ENCODE results near the gene PIR.

PIR gene

DNA sequence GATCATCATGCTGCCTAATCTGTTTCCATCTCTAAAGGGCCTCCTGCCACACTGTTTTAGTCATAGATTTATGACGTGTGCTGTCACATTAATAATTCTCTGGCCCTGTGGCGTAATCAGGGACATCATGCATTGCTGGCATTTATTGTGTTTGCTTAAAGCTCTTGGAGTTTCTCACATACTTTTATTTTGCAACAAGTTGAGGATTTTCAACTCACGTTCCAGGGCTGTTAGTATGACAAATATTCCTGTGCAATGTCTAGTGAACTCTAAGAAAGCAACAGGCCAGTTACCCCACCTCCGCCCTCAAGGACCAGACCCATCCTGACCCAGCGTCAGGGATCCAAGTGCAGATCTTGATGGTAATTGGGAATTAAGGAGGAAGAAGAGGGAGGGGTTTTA lies 150.1 kb downstream of the PIR start:
- no peak for DNase-seq

DNA sequence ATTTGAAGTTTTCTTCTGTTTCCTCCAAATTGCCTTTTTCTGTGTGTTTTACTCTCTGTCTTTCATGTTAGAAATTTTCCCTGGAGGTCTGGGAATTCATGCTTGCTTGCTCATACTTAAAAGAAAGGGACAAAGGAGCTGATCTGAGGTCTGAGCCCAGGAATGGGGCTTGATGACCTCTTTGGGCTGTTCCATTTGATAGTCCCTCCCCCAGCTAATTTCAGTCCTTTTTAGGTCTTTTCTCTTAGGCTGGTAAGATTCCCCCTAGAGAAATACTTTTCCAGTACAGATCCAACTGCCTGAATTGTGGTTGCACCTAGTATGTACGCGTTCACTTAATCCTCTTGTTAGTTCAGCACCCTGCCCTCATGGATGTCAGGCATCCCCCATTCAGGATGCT lies 152.3 kb downstream of the PIR start:
- DNase-seq, result no peak

DNA sequence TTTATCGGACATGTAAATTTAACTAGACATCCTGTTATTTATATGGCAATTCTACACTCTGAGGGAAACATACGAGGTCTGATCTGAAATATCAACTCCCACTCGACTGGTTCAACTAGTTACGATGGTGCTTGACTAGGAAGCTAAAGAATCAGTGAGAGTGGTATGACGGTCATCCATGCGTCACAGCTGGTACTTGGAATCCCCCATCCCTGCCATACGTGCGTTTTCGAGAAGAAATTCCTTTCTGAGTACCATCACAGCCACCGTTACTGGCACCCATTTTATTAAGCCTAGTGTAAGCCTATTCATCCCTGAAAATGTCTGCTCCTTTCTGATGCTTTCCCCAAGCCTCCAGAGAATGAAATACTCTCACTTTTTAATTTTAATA lies 157.1 kb downstream of the PIR start:
- DNase-seq, result peak; percentile 43

DNA sequence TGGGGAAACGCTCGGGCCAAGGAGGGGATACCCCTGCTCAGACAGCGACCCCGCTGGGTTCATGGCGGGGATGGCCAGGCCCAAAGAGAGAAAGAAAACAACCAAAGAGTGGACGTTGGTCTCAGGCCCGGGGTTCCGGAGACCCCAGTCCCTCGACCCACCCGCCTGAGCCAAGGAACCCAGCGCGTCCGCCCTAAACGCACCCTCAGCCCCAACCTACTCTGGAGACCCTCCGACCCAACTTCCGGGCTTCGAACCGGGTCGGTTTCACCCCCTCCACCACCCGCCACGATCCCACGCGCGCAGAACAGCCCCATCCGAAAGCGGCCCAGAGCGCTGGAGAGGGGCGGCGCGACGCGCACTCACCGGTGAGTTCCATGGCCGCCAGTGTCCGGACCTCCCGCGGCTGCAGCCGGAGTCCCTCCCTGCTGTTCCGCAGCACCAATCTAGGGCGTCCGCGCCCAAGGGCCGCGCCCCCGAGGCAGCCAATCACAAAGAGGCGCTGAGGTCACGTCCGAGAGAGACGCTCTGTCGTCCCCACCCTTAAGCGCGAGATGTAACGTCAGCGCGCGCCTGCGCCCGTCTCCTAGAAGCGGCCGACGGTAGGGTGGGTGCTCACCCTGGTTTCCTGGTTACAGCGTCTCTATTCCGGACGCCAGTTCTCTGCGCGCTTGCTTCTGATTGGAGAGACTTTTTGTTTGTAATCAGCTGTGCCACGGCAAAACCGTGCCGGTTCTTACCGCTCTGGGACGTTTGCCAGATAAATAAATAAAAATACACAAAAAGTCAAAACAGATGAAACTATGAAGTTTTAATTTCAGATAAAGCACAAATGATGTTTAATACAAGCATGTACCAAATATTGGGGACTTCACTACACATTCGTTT lies 157.8 kb downstream of the PIR start, which contains the start of gene PIGA:
PIGA (minus strand) TSS at position 389 of the 888 bp plus-strand sequence. CDS start 3,593 bp downstream, outside the sequence.
- DNase-seq, result peak; percentile 92
